Measurements from ENCODE around the gene ATAD3B. TPM values are rescaled to one million over a fixed set of nuclear protein-coding genes. Genes with fewer than 3 reads are reported as not detected.

ATAD3B gene
- polyA plus RNA-seq (2013, experiment 1 of 2): 29.3 TPM
- 23.8 TPM for polyA plus RNA-seq (2013, experiment 2 of 2)

- WGBS, 2 experiments (ENCODE audit: insufficient coverage in 2 of 2): 0% methylated on average over 33 to 55 of the region's 87 CpGs
- H3K4me3 ChIP-seq (ENCODE audit: extremely low read depth, insufficient read depth, low read length, poor library complexity, severe bottlenecking): peak within 1 kb of the TSS; percentile 68
- peak within 1 kb of the TSS; percentile 49 for H3K27ac ChIP-seq (ENCODE audit: low read depth, low read length, severe bottlenecking)
Measured at GRCh38 chr1:1471389-1472052, at the start of gene ATAD3B. Gene ATAD3B, plus strand, starts transcription at chr1:1471765. Its CDS starts 120 bp downstream, at chr1:1471885.

GRCh38 chr1:1421907-1422464 lies 49.6 kb upstream of the ATAD3B start:
- no peak overlapping the region for H3K4me3 ChIP-seq (ENCODE audit: extremely low read depth, insufficient read depth, low read length, poor library complexity, severe bottlenecking)
- peak overlapping the region; percentile 85 for H3K27ac ChIP-seq (ENCODE audit: low read depth, low read length, severe bottlenecking)
- WGBS, 2 experiments (ENCODE audit: insufficient coverage in 2 of 2): 96 to 100% methylated on average over 1 to 3 of the region's 7 CpGs
- no peaks in the 10 kb centered on the region for H3K36me3 ChIP-seq (ENCODE audit: control insufficient read depth, insufficient read depth, low read length)
- H3K4me1 ChIP-seq (ENCODE audit: control insufficient read depth, insufficient read depth, low read length, poor library complexity, severe bottlenecking): peaks cover 35% of the 10 kb centered on the region
- no peaks in the 10 kb centered on the region for H3K9me3 ChIP-seq (ENCODE audit: control insufficient read depth, low read length)

More at GRCh38 chr1:1471389-1472052, at the start of gene ATAD3B:
- Histone ChIP-seq H3K9me3 (ENCODE audit: control insufficient read depth, low read length) (no peaks in the 10 kb centered on the region), H3K4me1 (ENCODE audit: control insufficient read depth, insufficient read depth, low read length, poor library complexity, severe bottlenecking) (peaks cover 5% of the 10 kb centered on the region), H3K36me3 (ENCODE audit: control insufficient read depth, insufficient read depth, low read length) (peaks cover 15% of the 10 kb centered on the region)

GRCh38 chr1:1422465-1423244 lies 48.9 kb upstream of the ATAD3B start:
- Histone ChIP-seq H3K4me3 (ENCODE audit: extremely low read depth, insufficient read depth, low read length, poor library complexity, severe bottlenecking) (no peak overlapping the region), H3K36me3 (ENCODE audit: control insufficient read depth, insufficient read depth, low read length) (no peaks in the 10 kb centered on the region), H3K9me3 (ENCODE audit: control insufficient read depth, low read length) (no peaks in the 10 kb centered on the region), H3K27ac (ENCODE audit: low read depth, low read length, severe bottlenecking) (peak overlapping the region; percentile 85), H3K4me1 (ENCODE audit: control insufficient read depth, insufficient read depth, low read length, poor library complexity, severe bottlenecking) (peaks cover 35% of the 10 kb centered on the region)
- WGBS, 2 experiments (ENCODE audit: insufficient coverage in 2 of 2): 73 to 85% methylated on average over 25 to 27 of the region's 29 CpGs

GRCh38 chr1:1423245-1423597 lies 48.3 kb upstream of the ATAD3B start:
- peaks cover 35% of the 10 kb centered on the region for H3K4me1 ChIP-seq (ENCODE audit: control insufficient read depth, insufficient read depth, low read length, poor library complexity, severe bottlenecking)
- no peak overlapping the region for H3K4me3 ChIP-seq (ENCODE audit: extremely low read depth, insufficient read depth, low read length, poor library complexity, severe bottlenecking)
- peak overlapping the region; percentile 50 for H3K27ac ChIP-seq (ENCODE audit: low read depth, low read length, severe bottlenecking)
- WGBS, 2 experiments (ENCODE audit: insufficient coverage in 2 of 2): 94 to 100% methylated on average over 5 of the region's 7 CpGs
- no peaks in the 10 kb centered on the region for H3K9me3 ChIP-seq (ENCODE audit: control insufficient read depth, low read length)
- H3K36me3 ChIP-seq (ENCODE audit: control insufficient read depth, insufficient read depth, low read length): no peaks in the 10 kb centered on the region

- Histone ChIP-seq H3K4me3 (ENCODE audit: extremely low read depth, insufficient read depth, low read length, poor library complexity, severe bottlenecking) (no peak overlapping the region), H3K36me3 (ENCODE audit: control insufficient read depth, insufficient read depth, low read length) (no peaks in the 10 kb centered on the region), H3K9me3 (ENCODE audit: control insufficient read depth, low read length) (no peaks in the 10 kb centered on the region), H3K4me1 (ENCODE audit: control insufficient read depth, insufficient read depth, low read length, poor library complexity, severe bottlenecking) (peaks cover 41% of the 10 kb centered on the region), H3K27ac (ENCODE audit: low read depth, low read length, severe bottlenecking) (peak overlapping the region; percentile 1)
- 94 to 99% methylated on average over 14 of the region's 15 CpGs for WGBS, 2 experiments (ENCODE audit: insufficient coverage in 2 of 2)
Measured at GRCh38 chr1:1424707-1425106, 46.9 kb upstream of the ATAD3B start.

GRCh38 chr1:1425426-1425752 lies 46.2 kb upstream of the ATAD3B start:
- 68 to 83% methylated on average over 7 to 8 of the region's 12 CpGs for WGBS, 2 experiments (ENCODE audit: insufficient coverage in 2 of 2)
- Histone ChIP-seq H3K9me3 (ENCODE audit: control insufficient read depth, low read length) (no peaks in the 10 kb centered on the region), H3K4me1 (ENCODE audit: control insufficient read depth, insufficient read depth, low read length, poor library complexity, severe bottlenecking) (peaks cover 47% of the 10 kb centered on the region), H3K4me3 (ENCODE audit: extremely low read depth, insufficient read depth, low read length, poor library complexity, severe bottlenecking) (no peak overlapping the region), H3K36me3 (ENCODE audit: control insufficient read depth, insufficient read depth, low read length) (no peaks in the 10 kb centered on the region), H3K27ac (ENCODE audit: low read depth, low read length, severe bottlenecking) (no peak overlapping the region)

- H3K27ac ChIP-seq (ENCODE audit: low read depth, low read length, severe bottlenecking): no peak overlapping the region
- no peaks in the 10 kb centered on the region for H3K36me3 ChIP-seq (ENCODE audit: control insufficient read depth, insufficient read depth, low read length)
- H3K4me3 ChIP-seq (ENCODE audit: extremely low read depth, insufficient read depth, low read length, poor library complexity, severe bottlenecking): no peak overlapping the region
- no peaks in the 10 kb centered on the region for H3K9me3 ChIP-seq (ENCODE audit: control insufficient read depth, low read length)
- 52 to 57% methylated on average over 23 to 32 of the region's 33 CpGs for WGBS, 2 experiments (ENCODE audit: insufficient coverage in 2 of 2)
- H3K4me1 ChIP-seq (ENCODE audit: control insufficient read depth, insufficient read depth, low read length, poor library complexity, severe bottlenecking): peaks cover 51% of the 10 kb centered on the region
Measured at GRCh38 chr1:1425753-1426495, 45.6 kb upstream of the ATAD3B start.

GRCh38 chr1:1426496-1427105 lies 45.0 kb upstream of the ATAD3B start:
- Histone ChIP-seq H3K36me3 (ENCODE audit: control insufficient read depth, insufficient read depth, low read length) (no peaks in the 10 kb centered on the region), H3K27ac (ENCODE audit: low read depth, low read length, severe bottlenecking) (no peak overlapping the region), H3K4me3 (ENCODE audit: extremely low read depth, insufficient read depth, low read length, poor library complexity, severe bottlenecking) (no peak overlapping the region), H3K4me1 (ENCODE audit: control insufficient read depth, insufficient read depth, low read length, poor library complexity, severe bottlenecking) (peaks cover 53% of the 10 kb centered on the region), H3K9me3 (ENCODE audit: control insufficient read depth, low read length) (no peaks in the 10 kb centered on the region)
- 37 to 39% methylated on average over 11 to 15 of the region's 19 CpGs for WGBS, 2 experiments (ENCODE audit: insufficient coverage in 2 of 2)

- no peak overlapping the region for H3K27ac ChIP-seq (ENCODE audit: low read depth, low read length, severe bottlenecking)
- peak overlapping the region; percentile 32 for H3K4me3 ChIP-seq (ENCODE audit: extremely low read depth, insufficient read depth, low read length, poor library complexity, severe bottlenecking)
- WGBS, 2 experiments (ENCODE audit: insufficient coverage in 2 of 2): 12 to 14% methylated on average over 35 to 50 of the region's 66 CpGs
- peaks cover 53% of the 10 kb centered on the region for H3K4me1 ChIP-seq (ENCODE audit: control insufficient read depth, insufficient read depth, low read length, poor library complexity, severe bottlenecking)
- H3K36me3 ChIP-seq (ENCODE audit: control insufficient read depth, insufficient read depth, low read length): no peaks in the 10 kb centered on the region
- no peaks in the 10 kb centered on the region for H3K9me3 ChIP-seq (ENCODE audit: control insufficient read depth, low read length)
Measured at GRCh38 chr1:1427106-1427819, 44.3 kb upstream of the ATAD3B start.

GRCh38 chr1:1427820-1428148 lies 43.8 kb upstream of the ATAD3B start:
- Histone ChIP-seq H3K36me3 (ENCODE audit: control insufficient read depth, insufficient read depth, low read length) (no peaks in the 10 kb centered on the region), H3K4me1 (ENCODE audit: control insufficient read depth, insufficient read depth, low read length, poor library complexity, severe bottlenecking) (peaks cover 53% of the 10 kb centered on the region), H3K27ac (ENCODE audit: low read depth, low read length, severe bottlenecking) (no peak overlapping the region), H3K4me3 (ENCODE audit: extremely low read depth, insufficient read depth, low read length, poor library complexity, severe bottlenecking) (peak overlapping the region; percentile 32), H3K9me3 (ENCODE audit: control insufficient read depth, low read length) (no peaks in the 10 kb centered on the region)
- WGBS, 2 experiments (ENCODE audit: insufficient coverage in 2 of 2): 3 to 20% methylated on average over 1 to 8 of the region's 22 CpGs
